MV-4-11 (cell line): ENCODE measurements around the gene COQ2.
A peak's percentile ranks its signal among the peaks of the same experiment; 100 is the strongest.
"Not testable (repeated sequence)": the region's sequence is repeated elsewhere in the genome, so short reads cannot be mapped to it uniquely, and the experiment has no call there.

Experiments used
- DNase-seq: peaks from one replicate; lab custom pipeline; 2025; lab: John Stamatoyannopoulos, UW

The COQ2 gene, protein sequence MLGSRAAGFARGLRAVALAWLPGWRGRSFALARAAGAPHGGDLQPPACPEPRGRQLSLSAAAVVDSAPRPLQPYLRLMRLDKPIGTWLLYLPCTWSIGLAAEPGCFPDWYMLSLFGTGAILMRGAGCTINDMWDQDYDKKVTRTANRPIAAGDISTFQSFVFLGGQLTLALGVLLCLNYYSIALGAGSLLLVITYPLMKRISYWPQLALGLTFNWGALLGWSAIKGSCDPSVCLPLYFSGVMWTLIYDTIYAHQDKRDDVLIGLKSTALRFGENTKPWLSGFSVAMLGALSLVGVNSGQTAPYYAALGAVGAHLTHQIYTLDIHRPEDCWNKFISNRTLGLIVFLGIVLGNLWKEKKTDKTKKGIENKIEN

DNA sequence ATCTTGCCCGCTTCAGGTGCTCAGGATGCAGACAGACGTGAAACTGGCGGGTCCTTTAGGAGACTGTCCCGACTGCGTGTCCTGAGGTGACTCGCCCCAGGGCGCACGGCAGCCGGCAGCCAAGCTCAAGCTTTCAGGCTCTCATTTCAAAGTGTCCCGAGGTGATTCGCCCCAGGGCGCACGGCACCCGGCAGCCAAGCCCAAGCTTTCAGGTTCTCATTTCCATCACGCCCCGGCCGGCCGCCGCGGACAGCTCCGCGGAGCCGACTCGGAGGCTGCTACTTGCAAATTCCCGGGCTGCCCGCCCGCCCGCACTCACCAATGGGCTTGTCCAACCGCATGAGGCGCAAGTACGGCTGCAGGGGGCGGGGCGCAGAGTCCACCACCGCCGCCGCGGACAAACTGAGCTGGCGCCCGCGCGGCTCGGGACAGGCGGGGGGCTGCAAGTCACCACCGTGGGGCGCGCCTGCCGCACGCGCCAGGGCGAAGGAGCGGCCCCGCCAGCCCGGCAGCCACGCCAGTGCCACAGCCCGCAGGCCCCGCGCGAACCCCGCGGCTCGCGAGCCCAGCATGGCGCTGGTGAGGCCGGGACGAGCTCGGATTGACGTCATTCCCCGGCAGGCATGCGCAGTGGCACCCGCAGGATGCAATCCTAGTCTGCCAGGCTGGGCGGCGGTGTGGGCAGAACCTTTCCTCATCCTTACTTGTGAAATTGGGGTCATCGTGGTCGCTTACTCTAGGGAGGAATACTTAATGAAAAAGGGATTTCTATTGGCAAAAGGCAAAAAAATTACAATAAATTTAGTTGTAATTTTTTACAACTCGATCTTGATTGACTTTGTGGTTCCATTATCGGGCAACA, at the start of gene COQ2:
Gene COQ2, minus strand, starts transcription at position 606 of the 862 bp plus-strand sequence. Its CDS starts 34 bp downstream, at position 572.
- peak; percentile 93 for DNase-seq

DNA sequence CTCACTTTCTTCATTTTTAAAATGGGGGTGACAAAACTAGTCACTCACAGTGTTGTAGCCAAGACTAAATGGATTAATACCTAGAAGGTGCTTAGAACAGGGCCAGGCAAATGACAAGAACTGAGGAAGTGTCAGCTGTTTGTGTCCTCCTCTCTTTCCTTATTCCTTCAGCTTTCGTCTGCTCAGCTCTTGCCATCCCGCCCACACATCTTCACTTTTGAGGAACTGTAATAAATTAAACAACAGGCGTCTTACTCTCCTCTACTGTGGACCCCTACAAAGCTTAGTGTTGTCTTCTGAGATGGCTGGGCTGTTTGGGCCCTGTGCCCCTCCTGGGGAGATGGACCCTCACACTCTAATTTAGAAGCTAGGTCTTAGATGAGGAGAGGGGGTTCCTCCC, 47.4 kb upstream of the COQ2 start:
- peak; percentile 49 for DNase-seq

DNA sequence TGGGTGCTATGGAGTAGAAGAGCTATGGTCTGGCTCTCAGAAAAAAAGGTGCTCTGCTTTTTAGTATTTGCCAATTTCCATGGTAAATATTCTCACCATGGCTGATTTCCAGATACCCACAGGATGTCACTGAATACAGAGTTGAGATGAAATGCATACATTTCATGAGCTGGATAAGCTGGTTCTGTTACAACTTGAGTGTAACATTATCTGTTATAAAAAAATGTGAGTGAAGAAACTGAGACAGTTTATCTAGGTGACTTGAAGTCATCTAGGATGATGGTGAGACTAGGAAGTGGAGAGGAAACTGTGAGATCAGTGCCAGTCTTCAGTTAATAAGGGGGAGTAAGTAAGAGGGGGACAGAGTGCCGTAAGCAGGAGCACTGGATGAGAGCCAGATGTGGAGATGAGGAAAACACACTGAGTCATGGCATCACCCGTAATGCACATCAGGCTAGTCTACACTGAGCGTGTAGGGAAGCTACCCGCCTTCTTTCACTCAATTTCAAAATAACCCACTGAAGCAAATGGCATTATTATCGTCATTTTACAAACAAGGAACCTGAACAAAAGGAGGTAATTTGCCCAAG, 45.0 kb upstream of the COQ2 start:
- DNase-seq = no peak

DNA sequence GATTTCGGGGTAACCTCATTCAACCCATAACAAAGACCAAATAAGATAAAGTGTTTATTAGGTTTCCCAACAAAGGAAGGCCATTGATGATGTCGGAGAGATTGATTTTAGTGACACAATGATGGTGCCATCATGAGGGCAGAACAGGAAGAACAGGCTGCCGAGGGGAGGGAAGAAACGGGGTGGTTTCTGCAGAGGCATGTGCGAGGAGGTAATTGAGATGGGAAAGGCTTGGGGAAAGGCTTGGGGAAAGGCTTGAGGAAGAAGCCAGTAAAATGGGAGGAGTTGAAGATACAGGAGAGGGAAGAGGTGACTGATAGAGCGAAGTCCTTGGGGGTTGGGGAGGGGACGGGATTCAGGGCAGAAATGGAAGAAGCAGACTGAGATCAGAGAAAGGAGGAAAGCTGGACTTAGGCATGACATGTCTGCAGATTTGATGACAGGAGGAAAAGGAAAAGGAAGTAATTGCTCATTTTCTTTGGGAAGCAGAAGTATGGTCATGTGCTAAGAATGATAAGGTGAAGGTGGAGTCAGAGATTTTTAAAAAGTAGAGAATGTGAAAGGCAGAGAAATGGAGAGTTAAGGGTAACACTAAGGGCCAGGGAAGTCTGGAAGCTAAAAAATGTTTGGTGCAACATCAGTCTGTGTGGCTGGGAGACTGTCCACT, 44.1 kb upstream of the COQ2 start:
- DNase-seq = peak; percentile 33

DNA sequence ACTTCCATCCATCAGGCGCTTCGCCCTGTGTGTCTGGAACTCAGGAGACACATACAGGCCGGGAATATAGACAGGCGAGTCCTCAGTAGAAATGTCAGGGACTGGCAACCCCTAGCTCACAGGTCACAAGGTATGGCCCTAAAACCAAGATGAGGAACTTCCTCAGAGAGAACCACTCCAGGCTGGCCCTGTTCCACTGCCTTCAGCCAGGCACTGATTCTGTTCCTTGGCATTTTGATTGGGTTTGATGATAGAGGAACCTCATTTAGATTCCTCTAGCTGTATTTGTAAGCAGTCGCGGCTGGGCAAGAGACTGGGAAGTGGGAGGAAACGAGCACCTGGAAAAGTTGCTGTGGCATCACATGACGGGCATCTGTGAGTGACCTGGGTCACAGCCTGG, 41.9 kb upstream of the COQ2 start:
- no peak for DNase-seq

DNA sequence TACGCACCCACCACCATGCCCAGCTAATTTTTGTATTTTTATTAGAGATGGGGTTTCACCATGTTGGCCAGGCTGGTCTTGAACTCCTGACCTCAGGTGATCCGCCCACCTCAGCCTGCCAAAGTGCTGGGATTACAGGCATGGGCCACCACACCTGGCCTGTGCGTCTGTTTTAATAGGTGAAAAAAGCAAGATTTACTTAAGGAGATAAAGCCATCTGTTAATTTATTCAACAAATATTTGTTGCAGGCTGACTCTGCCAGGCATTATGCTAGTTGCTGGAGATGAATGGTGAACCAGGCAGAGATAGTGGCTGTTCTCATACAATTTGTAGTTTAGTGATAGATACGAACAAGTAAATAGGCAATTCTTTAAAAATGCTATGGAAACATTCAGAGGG, 40.7 kb upstream of the COQ2 start:
- not testable (repeated sequence) for DNase-seq

DNA sequence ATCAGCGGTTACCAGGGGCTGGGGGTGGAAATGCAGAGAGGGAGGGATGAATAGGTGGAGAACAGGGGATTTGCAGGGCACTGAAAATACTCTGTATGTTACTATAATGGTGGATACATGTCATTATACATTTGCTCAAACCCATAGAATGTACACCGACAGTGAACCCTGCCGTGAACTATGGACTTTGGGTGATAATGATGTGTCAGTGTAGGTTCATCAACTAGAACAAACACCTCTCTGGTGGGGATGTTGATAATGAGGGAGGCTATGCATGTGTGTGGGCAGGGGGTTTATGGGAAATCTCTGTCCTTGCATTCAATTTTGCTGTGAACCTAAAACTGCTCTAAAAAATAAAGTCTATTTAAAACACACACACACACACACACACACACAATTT, 38.5 kb upstream of the COQ2 start:
- DNase-seq = no peak

DNA sequence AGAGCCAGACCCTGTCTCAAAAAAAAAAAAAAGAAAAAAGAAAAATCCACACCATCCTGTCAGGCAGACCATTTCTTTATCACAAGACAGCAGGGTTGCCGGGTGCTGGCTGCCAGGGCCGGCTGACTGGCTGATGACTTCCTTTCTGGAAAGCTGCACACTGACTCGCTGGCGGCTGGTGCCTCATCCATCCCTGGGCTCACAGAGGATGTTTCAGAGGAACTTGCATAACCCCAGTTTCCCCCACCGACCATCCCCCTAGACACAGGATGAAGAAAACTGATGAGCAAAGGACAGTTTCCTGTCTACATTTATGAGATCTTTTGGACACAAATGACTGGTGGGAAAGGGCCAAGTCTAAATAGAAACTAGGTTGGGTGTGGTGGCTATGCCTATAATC, 36.0 kb upstream of the COQ2 start:
- DNase-seq = peak; percentile 91

DNA sequence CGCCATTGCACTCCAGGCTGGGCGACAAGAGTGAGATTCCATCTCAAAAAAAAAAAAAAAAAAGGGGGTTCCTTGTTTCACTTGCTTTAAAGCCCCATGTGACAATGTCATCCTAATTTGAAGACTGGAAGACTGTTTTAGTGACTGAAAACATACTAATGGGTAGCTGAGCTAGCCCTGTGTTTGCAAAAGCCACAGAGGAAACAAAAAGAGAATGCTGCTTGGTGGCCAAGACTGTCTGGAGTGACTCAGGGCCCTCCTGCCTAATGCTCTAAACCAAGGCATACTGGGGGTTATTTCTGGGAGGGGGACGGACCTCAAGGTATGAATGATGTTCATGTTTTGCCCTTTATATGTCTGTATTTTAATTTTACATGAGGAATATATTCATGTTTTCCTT, 34.1 kb upstream of the COQ2 start:
- no peak for DNase-seq

DNA sequence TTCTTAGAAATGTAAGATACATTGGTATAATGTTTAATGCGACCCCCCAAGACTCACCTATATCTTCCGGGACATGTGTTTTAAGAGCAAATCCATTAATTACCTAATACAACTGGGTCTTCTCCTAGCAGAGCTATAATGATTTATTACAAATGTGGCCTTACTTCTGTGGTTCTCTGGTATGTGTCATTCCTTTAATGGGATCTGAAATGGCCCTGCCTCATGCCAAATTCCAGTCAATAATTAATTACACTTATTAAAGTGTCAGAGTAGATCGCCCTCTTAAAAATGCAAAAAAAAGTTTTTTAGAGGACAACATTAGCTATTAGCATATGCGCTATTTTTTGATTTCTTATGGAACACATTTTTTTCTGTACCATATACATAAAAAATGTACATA, 33.1 kb upstream of the COQ2 start:
- no peak for DNase-seq

DNA sequence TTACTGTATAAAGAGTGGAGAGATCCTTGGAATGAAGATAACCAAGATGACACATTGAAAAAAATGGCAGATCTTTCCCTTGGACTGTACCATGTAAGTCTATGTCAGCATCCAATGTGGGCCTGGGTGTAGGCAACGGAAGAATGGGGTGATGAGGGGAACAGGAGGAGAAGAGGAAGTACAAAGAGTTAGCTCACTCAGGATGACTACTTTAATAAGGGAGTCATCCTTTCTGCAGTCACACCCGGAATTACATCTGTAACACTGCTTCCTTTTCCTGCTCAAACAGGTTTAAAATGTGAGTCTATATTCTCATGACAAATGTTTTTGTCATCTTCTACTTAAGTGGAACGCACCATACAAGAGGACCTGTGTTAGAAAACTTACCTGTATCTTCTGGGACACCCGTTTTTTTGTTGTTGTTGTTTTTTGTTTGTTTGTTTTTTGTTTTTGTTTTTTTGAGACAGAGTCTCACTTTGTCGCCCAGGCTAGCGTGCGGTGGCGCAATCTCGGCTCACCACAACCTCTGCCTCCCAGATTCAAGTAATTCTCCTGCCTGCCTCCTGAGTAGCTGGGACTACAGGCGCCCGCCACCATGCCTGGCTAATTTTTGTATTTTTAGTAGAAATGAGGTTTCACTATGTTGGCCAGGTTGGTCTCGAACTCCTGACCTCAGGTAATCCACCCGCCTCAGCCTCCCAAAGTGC, 32.0 kb upstream of the COQ2 start:
- DNase-seq = peak; percentile 75

DNA sequence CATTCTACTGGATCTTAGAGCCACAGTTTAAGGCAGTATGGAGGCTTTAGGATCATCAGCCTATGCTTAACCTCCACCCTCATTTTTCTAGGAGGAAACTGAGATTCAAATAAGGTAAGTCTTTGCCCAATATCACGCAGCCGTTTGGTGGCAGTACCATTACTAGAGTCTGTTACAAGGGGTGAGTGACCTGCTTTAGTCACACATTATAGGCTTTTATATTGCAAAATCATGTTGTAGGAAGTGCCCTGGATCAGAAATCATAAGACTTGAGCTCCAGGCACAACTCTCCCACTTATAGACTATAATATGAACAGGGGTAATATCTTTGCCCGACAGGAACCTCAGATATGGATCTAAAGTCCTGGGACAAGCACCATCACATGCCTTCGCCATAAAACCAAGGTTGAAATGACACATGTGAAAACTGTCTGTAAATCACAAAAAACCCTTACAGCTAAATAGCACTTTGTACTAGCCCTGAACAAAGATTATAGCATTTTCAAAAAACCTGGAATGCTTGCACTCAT, 30.8 kb upstream of the COQ2 start:
- no peak for DNase-seq

DNA sequence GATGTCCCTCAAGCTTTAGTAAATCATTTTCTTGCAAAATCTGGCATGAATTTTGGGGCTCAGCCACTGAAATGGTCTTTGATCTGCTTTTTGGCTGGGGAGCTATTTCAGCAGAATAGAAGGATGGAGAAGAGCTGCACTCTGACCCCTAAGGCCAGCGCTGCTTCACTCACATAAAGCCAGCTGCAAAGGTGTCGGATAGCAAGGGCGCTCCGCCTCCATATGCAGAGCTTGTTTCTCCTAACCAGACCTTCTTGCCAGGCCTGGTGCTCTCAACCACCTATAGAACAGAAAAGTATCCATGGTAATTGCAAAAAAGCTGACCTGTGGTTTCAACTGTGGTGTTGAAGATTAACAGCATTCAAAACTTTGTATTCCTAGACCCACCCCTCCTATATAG, 24.1 kb upstream of the COQ2 start:
- no peak for DNase-seq

DNA sequence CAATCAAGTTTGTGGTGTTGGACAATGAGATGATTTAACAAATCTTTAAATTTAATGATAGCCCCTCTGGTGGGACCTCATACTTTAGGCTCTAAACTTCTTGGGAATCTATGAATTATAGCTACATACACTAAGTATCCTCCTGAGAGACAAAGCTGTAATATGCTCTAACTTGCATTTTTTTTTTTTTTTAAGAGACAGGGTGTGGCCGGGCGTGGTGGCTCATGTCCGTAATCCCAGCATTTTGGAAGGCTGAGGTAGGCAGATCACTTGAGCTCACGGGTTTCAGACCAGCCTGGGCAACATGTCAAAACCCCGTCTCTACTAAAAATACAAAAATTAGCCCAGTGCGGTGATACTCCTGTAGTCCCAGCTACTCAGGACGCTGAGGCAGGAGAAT, 23.3 kb upstream of the COQ2 start:
- DNase-seq = no peak

DNA sequence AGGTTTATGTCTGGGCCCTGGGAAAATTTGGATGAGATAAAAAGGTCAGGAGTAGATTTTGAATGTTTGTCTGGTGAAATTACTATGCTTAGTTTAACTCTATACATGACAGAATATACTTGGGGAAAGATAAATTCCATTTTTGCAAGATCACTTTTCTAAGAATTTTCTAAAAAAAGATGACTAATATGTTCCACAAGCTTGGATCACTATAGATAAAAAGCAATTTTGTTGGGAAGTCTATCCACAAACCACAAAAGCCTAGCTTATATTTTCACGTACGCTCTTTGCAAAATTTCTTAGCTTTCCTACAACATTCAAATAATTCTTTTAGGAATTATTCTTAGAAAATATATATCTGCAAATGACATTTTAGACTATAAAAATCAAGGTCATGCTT, 20.6 kb upstream of the COQ2 start:
- DNase-seq = no peak

DNA sequence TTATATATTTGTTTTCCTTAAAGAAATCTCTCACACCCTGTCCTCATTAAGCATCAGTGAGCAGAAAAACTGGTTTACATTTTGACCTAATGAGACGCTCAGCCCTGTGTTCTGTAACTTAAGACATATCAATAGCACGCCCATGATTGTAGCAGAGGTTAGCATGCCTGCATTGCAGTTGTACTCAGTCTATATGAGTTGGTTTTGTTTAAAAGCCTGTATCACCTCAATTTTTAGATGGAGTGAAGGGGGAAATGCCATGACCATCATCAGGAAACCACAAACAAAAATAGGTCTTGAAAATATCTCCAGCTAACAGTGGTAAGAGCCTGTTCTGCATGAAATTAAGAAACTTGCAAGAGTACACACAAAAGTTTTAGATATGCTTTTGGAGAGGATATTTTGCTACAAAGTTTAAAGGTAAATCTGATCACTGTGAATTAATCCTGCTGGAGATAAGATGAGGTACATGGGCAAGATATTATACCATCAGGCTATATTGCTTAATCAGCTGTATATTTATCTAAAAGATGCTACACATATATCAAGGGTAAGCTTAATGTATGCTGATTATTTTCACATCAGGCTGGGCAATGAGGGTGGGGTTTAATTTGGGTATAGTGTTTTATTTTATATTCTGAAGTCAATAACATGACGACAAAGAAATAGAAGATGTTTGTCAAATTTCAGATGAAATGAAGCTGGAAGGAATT, 13.1 kb upstream of the COQ2 start:
- DNase-seq = peak; percentile 47

DNA sequence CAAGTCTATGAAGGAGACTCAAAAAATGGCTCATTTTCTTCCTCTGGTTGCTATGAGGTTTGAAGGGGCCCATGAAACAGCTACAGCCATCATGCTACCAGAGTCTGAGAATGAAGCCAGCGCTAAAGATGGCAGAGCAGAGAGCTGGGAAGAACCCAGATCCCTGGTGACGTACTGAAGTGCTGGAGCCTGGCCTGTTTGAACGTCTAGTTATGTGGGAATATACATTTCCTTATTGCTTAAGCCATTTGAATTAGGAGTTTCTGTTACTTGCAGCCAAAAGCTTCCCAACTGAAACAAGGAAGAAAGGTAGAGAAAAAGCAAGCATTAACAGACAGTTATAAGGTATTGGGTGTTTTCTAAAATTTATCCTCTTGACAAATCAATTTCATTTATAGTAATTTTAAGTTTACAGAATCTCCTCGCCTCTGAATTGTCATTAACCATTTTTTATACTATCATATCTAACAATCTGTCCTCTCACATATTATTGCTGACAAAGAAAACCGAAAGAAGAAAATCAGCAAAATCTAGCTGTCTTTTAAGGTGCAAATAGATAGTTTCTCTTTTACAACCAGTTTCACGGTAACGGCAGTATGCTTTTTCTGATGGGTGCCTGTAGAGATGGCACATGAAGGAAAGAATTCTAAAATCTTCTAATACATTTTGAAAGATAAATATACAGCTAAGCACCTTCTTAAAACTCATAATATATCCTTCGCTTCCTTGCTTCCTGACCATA, 8.9 kb upstream of the COQ2 start:
- no peak for DNase-seq

DNA sequence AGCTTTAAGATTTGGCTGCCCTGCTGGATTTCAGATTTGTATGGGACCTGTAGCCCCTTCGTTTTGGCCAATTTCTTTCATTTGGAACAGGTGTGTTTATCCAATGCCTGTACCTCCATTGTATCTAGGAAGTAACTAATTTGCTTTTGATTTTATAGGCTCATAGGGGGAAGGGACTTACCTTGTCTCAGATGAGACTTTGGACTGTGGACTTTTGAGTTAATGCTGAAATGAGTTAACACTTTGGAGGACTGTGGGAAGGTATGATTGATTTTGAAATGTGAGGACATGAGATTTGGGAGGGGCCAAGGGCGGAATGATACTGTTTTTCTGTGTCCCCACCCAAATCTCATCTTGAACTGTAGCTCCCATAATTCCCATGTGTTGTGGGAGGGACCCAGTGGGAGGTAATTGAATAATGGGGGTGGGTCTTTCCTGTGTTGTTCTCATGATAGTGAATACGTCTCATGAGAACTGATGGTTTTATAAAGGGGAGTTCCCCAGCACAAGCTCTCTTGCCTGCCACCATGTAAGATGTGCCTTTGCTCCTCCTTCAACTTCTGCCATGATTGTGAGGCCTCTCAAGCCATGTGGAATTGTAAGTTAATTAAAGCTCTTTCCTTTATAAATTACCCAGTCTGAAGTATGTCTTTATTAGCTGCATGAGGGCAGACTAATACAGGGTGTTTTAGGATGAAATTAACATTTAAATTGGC, 5.6 kb upstream of the COQ2 start:
- not testable (repeated sequence) for DNase-seq

DNA sequence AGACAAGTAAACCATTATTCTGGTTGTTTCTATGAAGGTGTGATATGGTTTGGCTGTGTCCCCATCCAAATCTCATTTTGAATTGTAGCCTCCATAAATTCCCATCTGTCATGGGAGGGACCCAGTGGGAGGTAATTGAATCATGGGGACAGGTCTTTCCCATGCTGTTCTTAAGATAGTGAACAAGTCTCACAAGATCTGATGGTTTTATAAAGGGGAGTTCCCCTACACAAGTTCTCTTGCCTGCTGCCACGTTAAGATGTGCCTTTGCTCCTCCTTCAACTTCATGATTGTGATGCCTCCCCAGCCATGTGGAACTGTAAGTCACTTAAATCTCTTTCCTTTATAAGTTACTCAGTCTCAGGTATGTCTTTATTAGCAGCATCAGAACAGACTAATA, 3.8 kb upstream of the COQ2 start:
- DNase-seq = not testable (repeated sequence)

DNA sequence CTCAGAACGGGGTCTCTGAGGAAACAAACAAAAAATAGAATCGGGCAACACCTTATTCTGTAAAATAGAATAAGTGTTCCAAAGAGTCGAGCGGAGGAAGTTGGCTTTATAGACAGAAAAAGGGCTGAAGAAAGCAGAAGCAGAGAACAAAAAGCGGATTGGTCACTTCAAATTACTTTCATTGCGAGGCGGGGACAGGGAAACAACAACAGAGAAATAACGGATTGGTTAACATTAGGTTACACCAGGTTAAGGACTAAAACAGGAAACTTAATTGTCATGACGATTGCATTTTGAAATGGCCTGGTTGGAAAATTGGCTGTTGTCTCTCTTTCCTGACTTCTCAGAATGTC, 433 bp upstream of the COQ2 start:
- DNase-seq = peak; percentile 92
